C4-2B (cell line): ENCODE measurements around the gene SEC22A.

Source experiments
- CTCF ChIP-seq: fragments of 450-650 bp; conservative IDR thresholded peaks from 2 replicates; pipeline ENCODE4 v1.5.1; 2017; ENCODE audit warnings: mild to moderate bottlenecking
- ZFX ChIP-seq: fragments of 450-650 bp; IDR thresholded peaks from 2 replicates; pipeline ENCODE4 v1.6.1; 2017

GRCh38 chr3:123276346-123277006, 74.7 kb downstream of the SEC22A start:
- TF ChIP-seq CTCF (no peak), ZFX (no peak)
